Ishikawa (cell line): Measurements from ENCODE around the gene PCP4L1.

Experiments used
- CEBPB ChIP-seq: IDR thresholded peaks from 2 replicates; pipeline ENCODE4 v1.6.1; 2012
- CREB1 ChIP-seq: IDR thresholded peaks from 2 replicates; pipeline ENCODE4 v1.6.1; 2012; ENCODE audit warnings: low read depth
- EGR1 ChIP-seq: IDR thresholded peaks from 2 replicates; pipeline ENCODE4 v1.6.1; 2012
- EP300 ChIP-seq: IDR thresholded peaks from 2 replicates; pipeline ENCODE4 v1.6.1; 2012; ENCODE audit warnings: borderline replicate concordance
- FOXM1 ChIP-seq: IDR thresholded peaks from 2 replicates; pipeline ENCODE4 v1.6.1; 2012; ENCODE audit warnings: low read depth, borderline replicate concordance
- NFIC ChIP-seq: IDR thresholded peaks from 2 replicates; pipeline ENCODE4 v1.6.1; 2012
- RAD21 ChIP-seq: IDR thresholded peaks from 2 replicates; pipeline ENCODE4 v1.6.1; 2012; ENCODE audit warnings: low read depth
- TAF1 ChIP-seq: IDR thresholded peaks from 2 replicates; pipeline ENCODE4 v1.6.1; 2012; ENCODE audit warnings: low read depth, mild to moderate bottlenecking
- TCF12 ChIP-seq: IDR thresholded peaks from 2 replicates; pipeline ENCODE4 v1.6.1; 2012; ENCODE audit warnings: low read depth
- TEAD4 ChIP-seq: IDR thresholded peaks from 2 replicates; pipeline ENCODE4 v1.6.1; 2012
- YY1 ChIP-seq: IDR thresholded peaks from 2 replicates; pipeline ENCODE4 v1.6.1; 2012; ENCODE audit warnings: low read depth
- ZBTB7A ChIP-seq: IDR thresholded peaks from 2 replicates; pipeline ENCODE4 v1.6.1; 2012; ENCODE audit warnings: low read depth
- TF ChIP-seq, protein P1 (sequence below): IDR thresholded peaks from 2 replicates; pipeline ENCODE4 v1.6.1; 2012; ENCODE audit warnings: low read depth, mild to moderate bottlenecking
- TF ChIP-seq, protein P2 (sequence below): IDR thresholded peaks from 2 replicates; pipeline ENCODE4 v1.6.1; 2012

- no peak for TF ChIP-seq EP300
- no peak for TF ChIP-seq CREB1
- TF ChIP-seq, protein P1, sequence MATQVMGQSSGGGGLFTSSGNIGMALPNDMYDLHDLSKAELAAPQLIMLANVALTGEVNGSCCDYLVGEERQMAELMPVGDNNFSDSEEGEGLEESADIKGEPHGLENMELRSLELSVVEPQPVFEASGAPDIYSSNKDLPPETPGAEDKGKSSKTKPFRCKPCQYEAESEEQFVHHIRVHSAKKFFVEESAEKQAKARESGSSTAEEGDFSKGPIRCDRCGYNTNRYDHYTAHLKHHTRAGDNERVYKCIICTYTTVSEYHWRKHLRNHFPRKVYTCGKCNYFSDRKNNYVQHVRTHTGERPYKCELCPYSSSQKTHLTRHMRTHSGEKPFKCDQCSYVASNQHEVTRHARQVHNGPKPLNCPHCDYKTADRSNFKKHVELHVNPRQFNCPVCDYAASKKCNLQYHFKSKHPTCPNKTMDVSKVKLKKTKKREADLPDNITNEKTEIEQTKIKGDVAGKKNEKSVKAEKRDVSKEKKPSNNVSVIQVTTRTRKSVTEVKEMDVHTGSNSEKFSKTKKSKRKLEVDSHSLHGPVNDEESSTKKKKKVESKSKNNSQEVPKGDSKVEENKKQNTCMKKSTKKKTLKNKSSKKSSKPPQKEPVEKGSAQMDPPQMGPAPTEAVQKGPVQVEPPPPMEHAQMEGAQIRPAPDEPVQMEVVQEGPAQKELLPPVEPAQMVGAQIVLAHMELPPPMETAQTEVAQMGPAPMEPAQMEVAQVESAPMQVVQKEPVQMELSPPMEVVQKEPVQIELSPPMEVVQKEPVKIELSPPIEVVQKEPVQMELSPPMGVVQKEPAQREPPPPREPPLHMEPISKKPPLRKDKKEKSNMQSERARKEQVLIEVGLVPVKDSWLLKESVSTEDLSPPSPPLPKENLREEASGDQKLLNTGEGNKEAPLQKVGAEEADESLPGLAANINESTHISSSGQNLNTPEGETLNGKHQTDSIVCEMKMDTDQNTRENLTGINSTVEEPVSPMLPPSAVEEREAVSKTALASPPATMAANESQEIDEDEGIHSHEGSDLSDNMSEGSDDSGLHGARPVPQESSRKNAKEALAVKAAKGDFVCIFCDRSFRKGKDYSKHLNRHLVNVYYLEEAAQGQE: no peak
- TF ChIP-seq NFIC: no peak
- TF ChIP-seq EGR1: no peak
- no peak for TF ChIP-seq ZBTB7A
- no peak for TF ChIP-seq TAF1
- TF ChIP-seq CEBPB: no peak
- no peak for TF ChIP-seq YY1
- TF ChIP-seq RAD21: no peak
- no peak for TF ChIP-seq TCF12
- TF ChIP-seq FOXM1: no peak
- TF ChIP-seq, protein P2, sequence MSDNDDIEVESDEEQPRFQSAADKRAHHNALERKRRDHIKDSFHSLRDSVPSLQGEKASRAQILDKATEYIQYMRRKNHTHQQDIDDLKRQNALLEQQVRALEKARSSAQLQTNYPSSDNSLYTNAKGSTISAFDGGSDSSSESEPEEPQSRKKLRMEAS: no peak
- no peak for TF ChIP-seq TEAD4
Measured at GRCh38 chr1:161228032-161228431, 30.5 kb upstream of the PCP4L1 start.
